Sigmoid colon (tissue), 7 donors: ENCODE results near the gene BHLHE23. TPM values are rescaled to one million over a fixed set of nuclear protein-coding genes. Genes with fewer than 3 reads are reported as not detected.

Experiments
- DNase-seq: peaks from one replicate; pipeline ENCODE4 v3.0.0-alpha.2; 2019
- H3K27ac ChIP-seq, 4 donors: fragments of 200-600 bp; sonication (generic); one replicate each; pipeline ENCODE4 v1.5.1; 2016 to 2019; ENCODE audit warnings: mild to moderate bottlenecking in 1 of 4
- H3K27me3 ChIP-seq, 3 donors: fragments of 200-600 bp; sonication (generic); one replicate each; pipeline ENCODE4 v1.5.1; 2019; ENCODE audit warnings: mild to moderate bottlenecking in 1 of 3
- H3K36me3 ChIP-seq, 4 donors: fragments of 200-600 bp; sonication (generic); one replicate each; pipeline ENCODE4 v1.5.1; 2016 to 2019
- H3K4me1 ChIP-seq, 4 donors: fragments of 200-600 bp; sonication (generic); one replicate each; pipeline ENCODE4 v1.5.1; 2017 to 2019
- H3K4me3 ChIP-seq, 4 donors: fragments of 200-600 bp; sonication (generic); one replicate each; pipeline ENCODE4 v1.5.1; 2017 to 2019; ENCODE audit warnings: mild to moderate bottlenecking in 2 of 4, moderate library complexity in 1 of 4
- H3K9me3 ChIP-seq, 4 donors: fragments of 200-600 bp in 3 of 4; sonication (generic) in 3 of 4; one replicate each; pipeline versions ENCODE4 v1.5.1 to v1.6.1; 2013 to 2019
- CTCF ChIP-seq, 4 experiments: fragments of 450-650 bp in 3 of 4; fragments of 200-600 bp in 1 of 4; IDR thresholded peaks; one replicate each; pipeline ENCODE4 v1.5.1; 2016 to 2019; ENCODE audit warnings: antibody characterized with exemption in 4 of 4, mild to moderate bottlenecking in 3 of 4, moderate library complexity in 2 of 4
- EP300 ChIP-seq, 4 donors: sonication (generic); formaldehyde crosslinking; IDR thresholded peaks; one replicate each; pipeline ENCODE4 v1.6.1; 2017; ENCODE audit warnings: antibody characterized with exemption in 4 of 4
- POLR2A ChIP-seq, 2 donors: fragments of 450-650 bp; IDR thresholded peaks; one replicate each; pipeline ENCODE4 v1.6.1; 2016; ENCODE audit warnings: antibody characterized with exemption in 2 of 2, mild to moderate bottlenecking in 2 of 2, moderate library complexity in 2 of 2
- POLR2AphosphoS5 ChIP-seq, 4 donors: sonication (generic); formaldehyde crosslinking; IDR thresholded peaks; one replicate each; pipeline ENCODE4 v1.6.1; 2017; ENCODE audit warnings: antibody characterized with exemption in 4 of 4
- WGBS, 2 donors: extraction: QIAGEN DNeasy Blood & Tissue Kit; methylation state at CpG; one replicate each; pipeline ENCODE4 v1.1.7; 2013; 5-methylcytosine and 5-hydroxymethylcytosine counted together
- intact Hi-C: fragments of 100-400 bp; cut with DNase I; formaldehyde crosslinking; loops from one replicate; pipeline ENCODE4 v1.15.1; 2023
- polyA plus RNA-seq, 3 donors: library from polyadenylated mRNA; stranded (reverse); fragments of 200-250 nt; gene quantifications; one replicate each; pipeline ENCODE4 v1.2.3, GENCODE V29; 2013
- total RNA-seq, 4 donors: library from RNA; depleted of rRNA; stranded (reverse); fragments of >200 nt; gene quantifications; one replicate each; pipeline ENCODE4 v1.1.0, GENCODE V29; 2016
- donor health status: healthy with polysubstance abuse.
- donor health status: Bipolar disorder and iron deficiency.
- donor health status: healthy.

Gene BHLHE23
- total and polyA plus RNA-seq, 7 donors, result not detected

- H3K36me3 ChIP-seq, result no peaks in the 10 kb centered on the region
- H3K9me3 ChIP-seq, result no peaks in the 10 kb centered on the region
- intact Hi-C loops, result no loop called here
- no peak for DNase-seq
- H3K27ac ChIP-seq, result no peak overlapping the region
- no peak overlapping the region for H3K4me3 ChIP-seq
- H3K4me1 ChIP-seq, result peaks cover 0 to 11% (median 10%) of the 10 kb centered on the region in 4 donors
- no peak for TF ChIP-seq CTCF (IDR thresholded peaks at IDR 0.05)
- 55 to 61% methylated on average over 33 of the region's 33 CpGs for WGBS, 2 donors
- H3K27me3 ChIP-seq, result peaks cover 33 to 59% (median 50%) of the 10 kb centered on the region in 3 donors
Measured at GRCh38 chr20:62970307-62971210, 36.2 kb downstream of the BHLHE23 start.

- DNase-seq, result no peak
- peaks cover 32 to 53% (median 44%) of the 10 kb centered on the region in 3 donors for H3K27me3 ChIP-seq
- TF ChIP-seq POLR2A (IDR thresholded peaks at IDR 0.05), result no peak
- no peak for TF ChIP-seq POLR2AphosphoS5 (IDR thresholded peaks at IDR 0.05)
- no peak for TF ChIP-seq CTCF (IDR thresholded peaks at IDR 0.05)
- TF ChIP-seq EP300 (IDR thresholded peaks at IDR 0.05), result no peak
- no peak overlapping the region for H3K4me3 ChIP-seq
- H3K36me3 ChIP-seq, result no peaks in the 10 kb centered on the region
- WGBS, 2 donors, result 61 to 78% methylated on average over 8 of the region's 8 CpGs
- no peak overlapping the region for H3K27ac ChIP-seq
- intact Hi-C loops, result no loop called here
- no peaks in the 10 kb centered on the region for H3K9me3 ChIP-seq
- peaks cover 0 to 11% (median 10%) of the 10 kb centered on the region in 4 donors for H3K4me1 ChIP-seq
Measured at GRCh38 chr20:62969939-62970306, 36.8 kb downstream of the BHLHE23 start.

- Histone ChIP-seq H3K4me1 (peaks cover 0 to 11% (median 10%) of the 10 kb centered on the region in 4 donors), H3K27me3 (peaks cover 26 to 46% (median 38%) of the 10 kb centered on the region in 3 donors), H3K27ac (no peak overlapping the region), H3K9me3 (no peaks in the 10 kb centered on the region), H3K4me3 (no peak overlapping the region), H3K36me3 (peaks cover 0 to 2% (median under 1%) of the 10 kb centered on the region in 4 donors)
- 41 to 65% methylated on average over 16 of the region's 16 CpGs for WGBS, 2 donors
- TF ChIP-seq EP300 (IDR thresholded peaks at IDR 0.05), result no peak
- intact Hi-C loops, result no loop called here
- DNase-seq, result no peak
Measured at GRCh38 chr20:62969179-62969760, 37.5 kb downstream of the BHLHE23 start.

GRCh38 chr20:62968378-62969178 lies 38.2 kb downstream of the BHLHE23 start:
- intact Hi-C loops, result no loop called here
- H3K27me3 ChIP-seq, result peaks cover 22 to 39% (median 31%) of the 10 kb centered on the region in 3 donors
- no peak for TF ChIP-seq CTCF (IDR thresholded peaks at IDR 0.05)
- TF ChIP-seq POLR2AphosphoS5 (IDR thresholded peaks at IDR 0.05), result no peak
- TF ChIP-seq POLR2A (IDR thresholded peaks at IDR 0.05), result no peak
- TF ChIP-seq EP300 (IDR thresholded peaks at IDR 0.05), result no peak
- peaks cover 0 to 9% (median 3%) of the 10 kb centered on the region in 4 donors for H3K36me3 ChIP-seq
- H3K4me1 ChIP-seq, result peaks cover 0 to 11% (median 10%) of the 10 kb centered on the region in 4 donors
- no peak overlapping the region for H3K27ac ChIP-seq
- no peak for DNase-seq
- no peak overlapping the region for H3K4me3 ChIP-seq
- WGBS, 2 donors, result 60 to 79% methylated on average over 21 of the region's 21 CpGs
- no peaks in the 10 kb centered on the region for H3K9me3 ChIP-seq
